Inflammatory macrophage (primary cell): ENCODE results near the gene SLC2A13.

ENCODE experiments used
- DNase-seq, 2 donors: peaks; one replicate each; pipeline ENCODE4 v3.0.0-alpha.2; 2020 to 2022

Gene SLC2A13

GRCh38 chr12:39736406-39736805 is 369.5 kb downstream of the SLC2A13 start:
- no peak for DNase-seq

- DNase-seq: no peak
These were observed 382.1 kb downstream of the SLC2A13 start for GRCh38 chr12:39723831-39724230.

- DNase-seq: no peak
These were observed 383.4 kb downstream of the SLC2A13 start for GRCh38 chr12:39722504-39722903.

GRCh38 chr12:39713552-39713951 is 392.3 kb downstream of the SLC2A13 start:
- DNase-seq: no peak

GRCh38 chr12:39712334-39712733 is 393.5 kb downstream of the SLC2A13 start:
- no peak for DNase-seq
